PFSK-1 (cell line): ENCODE data around the gene ZNF264.

Source experiments
- FOXP2 ChIP-seq: optimal IDR thresholded peaks from 2 replicates; pipeline ENCODE3; 2011; ENCODE audit warnings: borderline replicate concordance, control low read depth, inconsistent platforms; ENCODE audit not compliant: insufficient read depth; ENCODE audit errors: extremely low read length, extremely low read depth
- POLR2AphosphoS5 ChIP-seq: IDR thresholded peaks from 2 replicates; pipeline ENCODE4 v1.6.1; 2012; ENCODE audit warnings: low read depth, mild to moderate bottlenecking, control low read depth, low read length, moderate library complexity
- SIN3A ChIP-seq: IDR thresholded peaks from 2 replicates; pipeline ENCODE4 v1.6.1; 2012; ENCODE audit warnings: mild to moderate bottlenecking, low read length, moderate library complexity, borderline replicate concordance; ENCODE audit not compliant: insufficient read depth
- TAF1 ChIP-seq: IDR thresholded peaks from 2 replicates; pipeline ENCODE4 v1.6.1; 2012; ENCODE audit warnings: low read length, control low read depth, borderline replicate concordance; ENCODE audit not compliant: insufficient read depth
- TF ChIP-seq, protein P1 (sequence below), 2 experiments: IDR thresholded peaks; 2 replicates each; pipeline versions ENCODE4 v1.6.1 to v1.8.0; 2011 to 2012; ENCODE audit warnings: low read depth in 2 of 2, low read length in 2 of 2, control low read depth in 1 of 2, inconsistent platforms in 1 of 2, mild to moderate bottlenecking in 1 of 2, moderate library complexity in 1 of 2; ENCODE audit not compliant: insufficient read depth in 1 of 2

ZNF264 gene

GRCh38 chr19:57242821-57243220 is 51.5 kb downstream of the ZNF264 start:
- no peak for TF ChIP-seq POLR2AphosphoS5
- TF ChIP-seq FOXP2: no peak
- TF ChIP-seq TAF1: no peak
- TF ChIP-seq, protein P1, sequence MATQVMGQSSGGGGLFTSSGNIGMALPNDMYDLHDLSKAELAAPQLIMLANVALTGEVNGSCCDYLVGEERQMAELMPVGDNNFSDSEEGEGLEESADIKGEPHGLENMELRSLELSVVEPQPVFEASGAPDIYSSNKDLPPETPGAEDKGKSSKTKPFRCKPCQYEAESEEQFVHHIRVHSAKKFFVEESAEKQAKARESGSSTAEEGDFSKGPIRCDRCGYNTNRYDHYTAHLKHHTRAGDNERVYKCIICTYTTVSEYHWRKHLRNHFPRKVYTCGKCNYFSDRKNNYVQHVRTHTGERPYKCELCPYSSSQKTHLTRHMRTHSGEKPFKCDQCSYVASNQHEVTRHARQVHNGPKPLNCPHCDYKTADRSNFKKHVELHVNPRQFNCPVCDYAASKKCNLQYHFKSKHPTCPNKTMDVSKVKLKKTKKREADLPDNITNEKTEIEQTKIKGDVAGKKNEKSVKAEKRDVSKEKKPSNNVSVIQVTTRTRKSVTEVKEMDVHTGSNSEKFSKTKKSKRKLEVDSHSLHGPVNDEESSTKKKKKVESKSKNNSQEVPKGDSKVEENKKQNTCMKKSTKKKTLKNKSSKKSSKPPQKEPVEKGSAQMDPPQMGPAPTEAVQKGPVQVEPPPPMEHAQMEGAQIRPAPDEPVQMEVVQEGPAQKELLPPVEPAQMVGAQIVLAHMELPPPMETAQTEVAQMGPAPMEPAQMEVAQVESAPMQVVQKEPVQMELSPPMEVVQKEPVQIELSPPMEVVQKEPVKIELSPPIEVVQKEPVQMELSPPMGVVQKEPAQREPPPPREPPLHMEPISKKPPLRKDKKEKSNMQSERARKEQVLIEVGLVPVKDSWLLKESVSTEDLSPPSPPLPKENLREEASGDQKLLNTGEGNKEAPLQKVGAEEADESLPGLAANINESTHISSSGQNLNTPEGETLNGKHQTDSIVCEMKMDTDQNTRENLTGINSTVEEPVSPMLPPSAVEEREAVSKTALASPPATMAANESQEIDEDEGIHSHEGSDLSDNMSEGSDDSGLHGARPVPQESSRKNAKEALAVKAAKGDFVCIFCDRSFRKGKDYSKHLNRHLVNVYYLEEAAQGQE (IDR thresholded peaks at IDR 0.05; ENCODE audit: insufficient read depth in 1 of 2, low read depth in 2 of 2, low read length in 2 of 2): no peak
- TF ChIP-seq SIN3A: no peak

- TF ChIP-seq TAF1: no peak
- no peak for TF ChIP-seq SIN3A
- no peak for TF ChIP-seq POLR2AphosphoS5
- TF ChIP-seq, protein P1 (IDR thresholded peaks at IDR 0.05; ENCODE audit: insufficient read depth in 1 of 2, low read depth in 2 of 2, low read length in 2 of 2): no peak
- TF ChIP-seq FOXP2: no peak
Measured at GRCh38 chr19:57244513-57244912, 53.2 kb downstream of the ZNF264 start.

DNA sequence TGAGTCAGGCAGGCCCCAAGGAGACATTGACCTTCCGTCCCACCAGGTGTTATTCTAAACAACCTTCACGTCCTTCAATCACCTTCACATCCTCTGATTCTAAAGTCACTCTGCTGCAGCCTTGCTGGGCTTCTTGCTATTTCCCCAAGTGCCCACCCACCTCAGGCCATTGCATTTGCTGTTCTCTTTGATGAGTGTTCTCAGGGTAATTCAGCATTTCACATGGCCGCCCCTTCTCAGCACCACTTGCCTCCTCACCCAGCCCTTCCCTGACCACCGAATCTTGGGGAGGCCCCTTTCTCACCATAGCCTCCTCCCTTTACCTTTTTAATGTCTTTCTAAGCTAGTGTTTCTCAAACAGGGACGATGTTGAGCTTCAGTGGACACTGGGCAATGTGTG is 53.8 kb downstream of the ZNF264 start:
- TF ChIP-seq, protein P1 (IDR thresholded peaks at IDR 0.05; ENCODE audit: insufficient read depth in 1 of 2, low read depth in 2 of 2, low read length in 2 of 2): no peak
- TF ChIP-seq SIN3A (no peak), TAF1 (no peak), POLR2AphosphoS5 (no peak), FOXP2 (no peak)

- TF ChIP-seq, protein P1 (IDR thresholded peaks at IDR 0.05; ENCODE audit: insufficient read depth in 1 of 2, low read depth in 2 of 2, low read length in 2 of 2): no peak
- TF ChIP-seq POLR2AphosphoS5 (no peak), TAF1 (no peak), SIN3A (no peak), FOXP2 (no peak)
Measured at GRCh38 chr19:57245959-57246358, 54.7 kb downstream of the ZNF264 start.

GRCh38 chr19:57248646-57249045 is 57.3 kb downstream of the ZNF264 start:
- TF ChIP-seq POLR2AphosphoS5 (no peak), TAF1 (no peak), SIN3A (no peak), FOXP2 (no peak)
- TF ChIP-seq, protein P1 (IDR thresholded peaks at IDR 0.05; ENCODE audit: insufficient read depth in 1 of 2, low read depth in 2 of 2, low read length in 2 of 2): no peak
